Measurements from ENCODE around the gene FYN. TPM values are rescaled to one million over a fixed set of nuclear protein-coding genes. Genes with fewer than 3 reads are reported as not detected.
A peak's percentile ranks its signal among the peaks of the same experiment; 100 is the strongest.

Gene FYN
- total and polyA plus RNA-seq, 9 of the 15 experiments (the other 6 are each of a cell fraction or from before 2014, with no cell fraction given): 2.9 to 22.1 (median 11.4) TPM

GRCh38 chr6:111805511-111806164 is 67.6 kb downstream of the FYN start (continued):
- no peak for TF ChIP-seq ZNF609 (CRISPR knock-in tag; IDR thresholded peaks at IDR 0.05; ENCODE audit: borderline replicate concordance)

GRCh38 chr6:111804627-111805235 is 68.5 kb downstream of the FYN start:
- no peaks in the 10 kb centered on the region; a peak in 2 of 5 replicates for H3K27me3 ChIP-seq (ENCODE audit: control insufficient read depth in 2 of 2, insufficient read depth in 2 of 2, low read length in 2 of 2)
- no peaks in the 10 kb centered on the region for H3K79me2 ChIP-seq (ENCODE audit: control insufficient read depth, insufficient read depth, low read length)
- H3K36me3 ChIP-seq (ENCODE audit: control insufficient read depth, insufficient read depth, low read length): no peaks in the 10 kb centered on the region
- no peaks in the 10 kb centered on the region for H3K9me1 ChIP-seq (ENCODE audit: control insufficient read depth, insufficient read depth, low read length)
- no TSS peak for BruUV-seq (replicated peaks)
- in situ Hi-C loops (cut with MboI) (no loop called here), intact Hi-C loops (cut with micrococcal nuclease) (loop anchor here (5.0 kb wide), 2 partner anchors 68 to 193 kb away; partner anchors contain the start of gene FYN)
- ChIA-PET CTCF (ENCODE audit: low intra/inter-chr PET ratio) (no interaction called here), POLR2A (interaction anchor here (0.6 to 1.6 kb wide), 3 partner anchors 9 to 54 kb away, joined by 3 to 6 read pairs (median 4); no protein-coding TSS in a partner anchor)
- FAIRE-seq (peak; percentile 90), DNase-seq (ENCODE audit: extremely low read depth in 1 of 4, low spot score in 3 of 4) (peak; percentile 69 to 89 (median 76)), ATAC-seq (peak; percentile 85)
- no peak overlapping the region for H3K9ac ChIP-seq (ENCODE audit: insufficient read depth in 1 of 2, low read depth in 2 of 2, low read length in 2 of 2)
- peak overlapping the region; percentile 25; the same call in 1 of the 3 replicates for H3K27ac ChIP-seq (ENCODE audit: extremely low read depth, low read depth, low read length)
- H3K4me3 ChIP-seq: no peak overlapping the region
- 1% methylated on average over 8 of the region's 8 CpGs for WGBS (ENCODE audit: insufficient coverage, low coverage, missing lambda C conversion rate)
- peaks cover 0 to 26% of the 10 kb centered on the region in 2 experiments; a peak in 3 of 5 replicates for H3K4me1 ChIP-seq (replicated peaks in 1 of 2; ENCODE audit: control insufficient read depth in 2 of 2, insufficient read depth in 2 of 2, low read length in 2 of 2)
- H2AFZ ChIP-seq (ENCODE audit: low read depth, low read length): no peak overlapping the region
- no peaks in the 10 kb centered on the region for H4K20me1 ChIP-seq (replicated peaks; ENCODE audit: control insufficient read depth, insufficient read depth, low read length)
- H3K4me2 ChIP-seq (ENCODE audit: insufficient read depth, low read length): peak overlapping the region; percentile 44; the same call in 1 of the 2 replicates
- H3K9me3 ChIP-seq (replicated peaks; ENCODE audit: control insufficient read depth, insufficient read depth, low read depth, low read length): no peaks in the 10 kb centered on the region
- TF ChIP-seq LEF1 (IDR thresholded peaks at IDR 0.05) (peak; percentile 78), HDAC2 (IDR thresholded peaks at IDR 0.05) (peak; percentile 80), CC2D1A (IDR thresholded peaks at IDR 0.05) (peak; percentile 88; the same call in 1 of the 2 replicates), MEF2D (tag; conservative IDR thresholded peaks at IDR 0.05; ENCODE audit: low read depth) (no peak), POLR2AphosphoS2 (IDR thresholded peaks at IDR 0.05; ENCODE audit: low read length) (no peak), ZNF175 (CRISPR knock-in tag; IDR thresholded peaks at IDR 0.05; ENCODE audit: low read depth) (peak; percentile 73; the same call in 1 of the 2 replicates), TCF3 (CRISPR knock-in tag; IDR thresholded peaks at IDR 0.05) (peak; percentile 98), ZC3H4 (CRISPR knock-in tag; IDR thresholded peaks at IDR 0.05; ENCODE audit: borderline replicate concordance) (no peak), ZNF146 (CRISPR knock-in tag; IDR thresholded peaks at IDR 0.05; ENCODE audit: unreplicated experiment) (no peak), ZHX1 (conservative IDR thresholded peaks at IDR 0.05; ENCODE audit: low read length) (no peak)

All from K562 (cell line).